HG02943 (cell line): ENCODE measurements around the gene SCN8A.

Experiments used
- ATAC-seq: cut with Tn5 transposase; IDR thresholded peaks from one replicate; pipeline ENCODE4 v1.9.1; 2021; ENCODE audit warnings: mild to moderate bottlenecking, low read depth, moderate library complexity; ENCODE audit not compliant: unreplicated experiment

SCN8A gene

GRCh38 chr12:51846911-51847642 is 256.0 kb downstream of the SCN8A start:
- ATAC-seq: no peak

GRCh38 chr12:51847643-51848325 is 256.8 kb downstream of the SCN8A start:
- ATAC-seq: no peak

GRCh38 chr12:51848326-51848727 is 257.3 kb downstream of the SCN8A start, which contains the start of gene FIGNL2:
Gene FIGNL2, minus strand, starts transcription at chr12:51848718. Its CDS starts 26,305 bp downstream, at chr12:51822413.
- ATAC-seq: no peak

GRCh38 chr12:51848841-51849735 is 258.1 kb downstream of the SCN8A start:
- no peak for ATAC-seq

- ATAC-seq: no peak
These were observed 259.3 kb downstream of the SCN8A start for GRCh38 chr12:51850081-51850964.

- no peak for ATAC-seq
These were observed 259.9 kb downstream of the SCN8A start for GRCh38 chr12:51850965-51851299.

- no peak for ATAC-seq
These were observed 260.5 kb downstream of the SCN8A start for GRCh38 chr12:51851413-51852124.

- no peak for ATAC-seq
These were observed 261.5 kb downstream of the SCN8A start for GRCh38 chr12:51852404-51853137.

- ATAC-seq: no peak
These were observed 264.8 kb downstream of the SCN8A start for GRCh38 chr12:51855586-51856428.

- ATAC-seq: no peak
These were observed 270.0 kb downstream of the SCN8A start for GRCh38 chr12:51860986-51861385.
